Dedifferentiated amniotic fluid mesenchymal stem cell (primary cell): ENCODE data around the gene CRPPA.
"Not testable (repeated sequence)": the region's sequence is repeated elsewhere in the genome, so short reads cannot be mapped to it uniquely, and the experiment has no call there.

Experiments used
- DNase-seq: peaks from one replicate; pipeline ENCODE4 v3.0.0-alpha.2; 2016; ENCODE audit errors: extremely low spot score

CRPPA gene

GRCh38 chr7:16421333-16422102 is at the start of gene CRPPA:
CRPPA (minus strand) TSS chr7:16421538; CDS start chr7:16421322, 216 bp downstream.
- no peak for DNase-seq

GRCh38 chr7:16465469-16466361 is 44.4 kb upstream of the CRPPA start, which contains the start of gene SOSTDC1:
SOSTDC1 (minus strand) TSS chr7:16465738; CDS start chr7:16465668, 70 bp downstream.
- DNase-seq = no peak

DNA sequence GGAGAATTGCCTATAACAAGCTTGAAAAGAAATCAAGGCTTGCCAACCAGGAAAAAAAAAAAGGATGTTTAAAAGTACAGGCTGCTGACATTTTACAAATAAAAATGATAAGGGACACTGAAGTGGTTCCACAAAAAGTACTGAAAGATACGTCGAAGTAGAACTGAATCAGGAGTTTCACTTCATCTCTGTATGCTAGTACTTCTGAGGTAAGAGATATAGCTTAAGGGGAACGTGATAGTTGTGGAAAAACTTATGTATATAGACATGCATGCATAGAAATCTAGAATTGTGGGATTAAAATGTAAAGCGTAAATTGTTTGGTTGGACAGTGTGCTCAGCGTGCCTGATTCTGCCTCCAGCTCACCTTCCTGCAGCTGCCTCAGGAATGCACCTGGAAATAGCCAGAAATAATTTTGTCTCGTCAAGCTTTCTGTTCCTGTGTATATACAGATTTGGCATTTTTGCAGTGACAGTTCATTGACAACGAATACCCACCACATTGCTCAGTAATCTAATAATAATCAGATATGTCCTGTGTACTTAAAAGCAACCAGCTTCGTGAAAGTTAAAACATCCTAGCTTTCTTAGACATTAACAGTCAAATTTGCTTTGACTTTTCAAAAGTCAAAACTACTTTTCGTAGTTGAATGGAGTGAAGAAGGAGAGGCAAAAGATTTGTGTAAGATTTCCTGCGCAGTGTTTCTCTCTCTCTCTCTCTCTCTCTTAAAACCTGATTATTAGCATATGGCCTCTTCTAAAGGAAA is 42.8 kb upstream of the CRPPA start:
- no peak for DNase-seq

GRCh38 chr7:16463520-16463919 is 42.2 kb upstream of the CRPPA start:
- no peak for DNase-seq

- no peak for DNase-seq
Measured at GRCh38 chr7:16462431-16462889, 41.1 kb upstream of the CRPPA start.

DNA sequence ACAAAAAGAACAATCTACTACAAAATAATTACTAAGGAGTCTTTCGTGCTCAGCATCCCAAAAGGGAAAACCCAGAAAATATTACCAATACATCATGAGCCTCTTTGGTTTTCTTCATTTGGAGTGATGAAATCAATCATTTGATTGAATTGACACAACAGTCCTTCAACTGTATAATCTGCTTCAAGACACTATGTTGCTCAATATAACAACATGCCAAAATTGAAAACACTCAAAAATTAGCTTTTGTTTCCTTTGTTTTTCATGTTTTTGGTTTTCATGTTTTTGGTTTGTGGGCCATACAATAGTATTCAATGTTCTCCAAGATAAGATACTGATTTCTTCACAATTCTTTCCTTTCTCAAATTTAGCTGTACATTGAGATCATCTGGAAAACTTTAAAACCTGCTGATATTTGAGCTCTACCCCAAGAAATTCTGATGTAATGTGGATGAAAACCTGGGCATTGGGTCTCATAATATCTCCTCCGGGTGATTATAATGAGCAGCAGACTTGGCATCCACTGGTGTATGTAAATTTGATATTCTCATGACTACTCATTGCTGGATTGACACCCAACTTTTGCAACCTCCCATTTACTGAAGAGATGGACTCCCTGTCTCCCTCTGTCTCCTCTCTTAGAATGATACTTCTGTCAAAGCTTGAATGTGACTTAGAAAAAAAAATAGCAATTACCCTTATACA is 39.6 kb upstream of the CRPPA start:
- DNase-seq = peak; percentile 86

DNA sequence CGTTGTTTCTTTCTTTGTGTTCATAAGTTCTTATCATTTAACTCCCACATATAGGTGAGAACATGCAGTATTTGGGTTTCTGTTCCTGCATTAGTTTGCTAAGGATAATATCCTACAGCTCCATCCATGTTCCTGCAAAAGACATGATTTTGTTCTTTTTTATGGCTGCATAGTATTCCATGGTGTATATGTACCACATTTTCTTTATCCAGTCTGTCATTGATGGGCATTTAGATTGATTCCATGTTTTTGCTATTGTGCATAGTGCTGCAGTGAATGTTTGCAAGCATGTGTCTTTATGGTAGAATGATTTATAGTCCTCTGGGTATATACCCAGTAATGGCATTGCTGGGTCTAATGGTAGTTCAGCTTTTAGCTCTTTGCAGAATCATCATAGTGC is 35.0 kb upstream of the CRPPA start:
- DNase-seq = not testable (repeated sequence)

GRCh38 chr7:16455591-16455990 is 34.3 kb upstream of the CRPPA start:
- no peak for DNase-seq

DNA sequence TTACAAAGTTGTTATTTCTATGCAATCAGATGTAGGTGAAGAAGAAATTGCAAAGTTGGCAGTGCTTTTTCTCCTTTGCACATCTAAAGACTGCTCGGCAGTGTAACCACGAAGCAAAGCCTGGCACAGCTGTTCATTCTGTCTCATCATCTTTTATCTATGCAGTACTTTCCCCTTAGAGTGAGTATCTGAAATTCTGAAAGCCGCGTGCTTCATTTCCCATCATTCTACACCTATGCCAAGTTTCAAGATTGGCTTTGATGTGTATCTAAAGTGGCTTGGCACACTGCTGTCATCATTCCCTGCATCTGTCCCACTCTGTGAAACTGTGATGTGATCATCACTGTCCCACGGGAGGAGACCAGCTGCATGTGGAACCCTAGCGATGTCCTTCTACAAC is 29.0 kb upstream of the CRPPA start:
- no peak for DNase-seq

DNA sequence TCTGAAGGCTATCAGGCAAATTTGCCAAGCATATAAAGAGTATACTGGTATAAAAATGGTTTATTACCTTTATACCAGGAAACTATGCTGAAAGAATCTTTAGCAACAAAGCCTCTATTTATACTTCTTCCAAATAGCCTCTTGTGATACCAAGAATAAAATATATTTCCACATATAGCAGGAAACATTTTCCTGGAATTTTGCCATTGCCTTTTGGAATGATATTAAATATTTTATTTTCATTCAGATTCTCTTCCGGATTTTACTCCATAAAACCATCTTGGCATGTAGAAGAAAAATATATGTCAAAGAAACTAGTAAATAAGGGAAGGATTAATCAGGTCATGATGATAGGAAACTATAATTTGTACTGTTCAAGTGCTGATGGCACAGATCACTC is 26.5 kb upstream of the CRPPA start:
- no peak for DNase-seq

DNA sequence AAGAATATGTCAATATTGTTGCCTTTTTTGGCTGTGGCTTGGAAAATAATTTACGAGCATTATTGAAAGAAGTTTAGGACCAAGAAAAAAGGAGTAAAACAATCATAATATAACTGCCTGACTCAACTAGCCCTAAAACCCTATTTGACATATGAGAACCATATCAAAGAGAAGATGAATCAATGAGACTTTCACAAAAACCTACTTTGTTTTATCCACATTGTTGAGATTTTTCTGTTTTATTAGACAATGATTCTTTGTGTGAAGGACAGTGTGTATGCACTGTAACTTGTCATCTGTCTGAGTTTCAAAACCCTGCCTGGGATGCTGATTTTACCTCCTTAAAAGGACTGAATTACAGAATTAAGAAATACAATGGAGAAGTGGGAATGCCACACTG is 25.2 kb upstream of the CRPPA start:
- no peak for DNase-seq

GRCh38 chr7:16443871-16444270 is 22.5 kb upstream of the CRPPA start:
- not testable (repeated sequence) for DNase-seq

GRCh38 chr7:16438988-16439387 is 17.6 kb upstream of the CRPPA start:
- DNase-seq = no peak

- no peak for DNase-seq
Measured at GRCh38 chr7:16436306-16436705, 15.0 kb upstream of the CRPPA start.

GRCh38 chr7:16433568-16434122 is 12.3 kb upstream of the CRPPA start:
- DNase-seq = no peak

DNA sequence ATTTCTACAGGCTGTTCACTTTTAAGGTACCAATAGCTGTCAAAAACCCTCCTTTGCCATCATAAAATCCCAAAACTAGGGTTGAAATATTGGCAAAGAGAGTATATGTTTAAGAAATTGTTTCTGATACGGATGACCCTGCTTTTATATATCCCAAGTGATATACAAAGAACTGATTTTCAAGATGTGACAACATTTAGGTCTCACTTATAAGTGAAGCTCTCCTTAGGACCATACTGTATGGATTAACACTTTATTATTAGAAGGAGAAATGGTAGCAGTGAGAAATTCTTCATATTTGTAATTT is 11.0 kb upstream of the CRPPA start:
- DNase-seq = no peak

DNA sequence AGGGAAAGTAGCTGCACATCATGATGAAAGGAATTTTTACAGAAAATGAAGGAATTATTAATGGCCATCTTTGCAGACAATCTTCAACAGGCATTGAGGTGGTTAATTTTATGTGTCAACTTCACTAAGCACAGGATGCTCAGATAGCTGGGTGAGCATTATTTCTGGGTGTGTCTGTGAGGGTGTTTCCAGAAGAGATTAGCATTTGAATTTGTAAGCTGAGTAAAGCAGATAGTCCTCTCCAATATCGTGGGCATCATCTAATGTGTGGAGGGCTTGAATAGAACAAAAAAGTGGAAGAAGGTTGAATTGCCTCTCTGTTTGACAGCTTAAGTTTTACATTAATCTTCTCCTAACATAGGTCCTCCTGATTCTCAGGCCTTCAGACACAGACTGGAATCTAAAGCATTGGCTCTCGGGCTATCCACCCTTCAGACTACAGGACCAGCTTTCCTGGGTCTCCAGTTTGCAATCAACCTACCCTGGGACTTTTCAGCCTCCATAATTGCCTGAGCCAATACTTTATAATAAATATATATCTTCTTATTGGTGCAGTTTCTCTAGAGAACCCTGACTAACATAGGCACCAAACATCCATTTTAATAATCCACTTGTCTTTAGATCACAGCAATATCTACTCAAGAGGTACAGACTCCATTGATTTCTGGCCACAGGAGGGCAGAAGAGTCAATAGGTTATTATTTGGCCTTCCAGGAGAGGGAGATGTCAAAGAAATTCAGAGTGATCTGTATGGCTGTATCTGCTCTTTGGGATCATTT is 10.5 kb upstream of the CRPPA start:
- no peak for DNase-seq

- DNase-seq = no peak
Measured at GRCh38 chr7:16430133-16430532, 8.8 kb upstream of the CRPPA start.

GRCh38 chr7:16428672-16429071 is 7.3 kb upstream of the CRPPA start:
- DNase-seq = peak; percentile 52

DNA sequence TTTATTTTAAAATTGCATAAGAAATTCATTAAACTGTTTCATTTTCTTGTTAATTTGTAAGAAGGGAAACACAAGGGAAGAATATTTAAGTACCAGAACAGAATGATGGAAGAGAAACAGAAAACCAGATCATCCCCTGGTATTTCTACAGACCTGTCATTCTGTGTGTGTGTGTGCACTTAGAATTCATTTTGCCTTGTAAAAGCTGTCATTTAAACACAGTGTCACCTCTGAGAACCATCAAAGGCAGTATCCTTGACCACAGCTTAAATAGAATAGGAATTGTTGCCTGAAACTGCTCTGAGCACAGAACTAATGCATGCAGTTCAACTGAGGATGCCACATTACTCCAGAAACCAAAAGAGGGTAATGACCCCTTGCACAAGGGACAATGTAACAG is 6.8 kb upstream of the CRPPA start:
- DNase-seq = no peak
